HG03469 (cell line): ENCODE results near the gene REPIN1.

Source experiments
- ATAC-seq: cut with Tn5 transposase; IDR thresholded peaks from one replicate; pipeline ENCODE4 v1.9.1; 2021; ENCODE audit warnings: mild to moderate bottlenecking, moderate library complexity, moderate number of reproducible peaks; ENCODE audit not compliant: unreplicated experiment

REPIN1 gene

GRCh38 chr7:150404805-150405583, 36.4 kb downstream of the REPIN1 start:
- no peak for ATAC-seq

- ATAC-seq, result no peak
Observed at GRCh38 chr7:150405584-150406311, 37.1 kb downstream of the REPIN1 start.

GRCh38 chr7:150406312-150406566, 37.6 kb downstream of the REPIN1 start:
- ATAC-seq, result no peak

- peak; percentile 45 for ATAC-seq
Observed at GRCh38 chr7:150406567-150407421, 38.2 kb downstream of the REPIN1 start.

GRCh38 chr7:150407588-150408392, 39.2 kb downstream of the REPIN1 start:
- ATAC-seq, result no peak

- ATAC-seq, result no peak
Observed at GRCh38 chr7:150408393-150409299, 40.0 kb downstream of the REPIN1 start.

GRCh38 chr7:150409300-150410030, 40.8 kb downstream of the REPIN1 start:
- ATAC-seq, result no peak

GRCh38 chr7:150410131-150410530, 41.5 kb downstream of the REPIN1 start:
- no peak for ATAC-seq

- no peak for ATAC-seq
Observed at GRCh38 chr7:150410680-150411346, 42.2 kb downstream of the REPIN1 start.

GRCh38 chr7:150411606-150412005, 43.0 kb downstream of the REPIN1 start:
- no peak for ATAC-seq

GRCh38 chr7:150412016-150412415, 43.4 kb downstream of the REPIN1 start:
- no peak for ATAC-seq

- no peak for ATAC-seq
Observed at GRCh38 chr7:150412518-150413488, 44.2 kb downstream of the REPIN1 start.

GRCh38 chr7:150413640-150414081, 45.0 kb downstream of the REPIN1 start:
- no peak for ATAC-seq

GRCh38 chr7:150415161-150416153, 46.8 kb downstream of the REPIN1 start:
- no peak for ATAC-seq

- ATAC-seq, result no peak
Observed at GRCh38 chr7:150417239-150417638, 48.6 kb downstream of the REPIN1 start.

- ATAC-seq, result no peak
Observed at GRCh38 chr7:150417863-150418262, 49.2 kb downstream of the REPIN1 start.
